Stomach (tissue), 9 donors: ENCODE data around the gene ACSL4. TPM values are rescaled to one million over a fixed set of nuclear protein-coding genes. Genes with fewer than 3 reads are reported as not detected.
A peak's percentile ranks its signal among the peaks of the same experiment; 100 is the strongest.

Experiments used
- DNase-seq, 2 donors: peaks; one replicate each; pipeline versions ENCODE4 v3.0.0 to v3.0.0-alpha.2; 2013 to 2019
- H3K27ac ChIP-seq, 5 donors: fragments of 200-600 bp in 4 of 5; sonication (generic) in 4 of 5; one replicate each; pipeline ENCODE4 v1.5.1; 2013 to 2019; ENCODE audit warnings: mild to moderate bottlenecking in 1 of 5, moderate library complexity in 1 of 5
- H3K27me3 ChIP-seq, 3 donors: fragments of 200-600 bp; sonication (generic); one replicate each; pipeline ENCODE4 v1.5.1; 2017 to 2019; ENCODE audit warnings: mixed run types in 1 of 3
- H3K36me3 ChIP-seq, 4 donors: fragments of 200-600 bp; sonication (generic); 1 replicate in 3 of 4; 2 replicates in 1 of 4; pipeline ENCODE4 v1.5.1; 2016 to 2019
- H3K4me1 ChIP-seq, 4 donors: fragments of 200-600 bp; sonication (generic); one replicate each; pipeline ENCODE4 v1.5.1; 2016 to 2019
- H3K4me3 ChIP-seq, 4 donors: fragments of 200-600 bp; sonication (generic) in 3 of 4; one replicate each; pipeline ENCODE4 v1.5.1; 2016 to 2019; ENCODE audit warnings: mild to moderate bottlenecking in 1 of 4
- H3K9me3 ChIP-seq, 4 donors: fragments of 200-600 bp; sonication (generic); one replicate each; pipeline ENCODE4 v1.5.1; 2016 to 2019
- CTCF ChIP-seq, 7 experiments: fragments of 450-650 bp in 4 of 7; fragments of 200-600 bp in 3 of 7; sonication (generic) in 3 of 7; IDR thresholded peaks; one replicate each; pipeline ENCODE4 v1.5.1; 2016 to 2019; ENCODE audit warnings: antibody characterized with exemption in 7 of 7, control low read depth in 2 of 7, mild to moderate bottlenecking in 1 of 7
- EP300 ChIP-seq: sonication (generic); formaldehyde crosslinking; IDR thresholded peaks from one replicate; pipeline ENCODE4 v1.6.1; 2017; ENCODE audit warnings: antibody characterized with exemption
- POLR2A ChIP-seq, 4 donors: fragments of 450-650 bp; IDR thresholded peaks; one replicate each; pipeline ENCODE4 v1.6.1; 2016; ENCODE audit warnings: antibody characterized with exemption in 4 of 4, control low read depth in 2 of 4, mild to moderate bottlenecking in 1 of 4, moderate library complexity in 1 of 4
- POLR2AphosphoS5 ChIP-seq, 3 donors: sonication (generic); formaldehyde crosslinking; IDR thresholded peaks; one replicate each; pipeline ENCODE4 v1.6.1; 2016; ENCODE audit warnings: antibody characterized with exemption in 3 of 3
- WGBS, 5 donors: extraction: QIAGEN DNeasy Blood & Tissue Kit in 3 of 5; methylation state at CpG; one replicate each; pipeline versions ENCODE4 v1.1.5 to v1.1.7; 2013 to 2018; 5-methylcytosine and 5-hydroxymethylcytosine counted together
- intact Hi-C: fragments of 100-400 bp; cut with DNase I; formaldehyde crosslinking; loops from one replicate; pipeline ENCODE4 v1.15.1; 2023; ENCODE audit warnings: low total_unique reads
- polyA plus RNA-seq, 3 donors: library from polyadenylated mRNA; stranded (reverse); fragments of 200-250 nt; gene quantifications; one replicate each; pipeline ENCODE4 v1.2.3, GENCODE V29; 2013
- small RNA-seq, 4 donors: library from RNA; depleted of rRNA; stranded (forward); fragments of <200 nt; gene quantifications; one replicate each; pipeline ENCODE3, GENCODE V24; 2016
- total RNA-seq, 5 donors: library from RNA; depleted of rRNA; stranded (reverse); fragments of >200 nt; gene quantifications; one replicate each; pipeline versions ENCODE4 v1.1.0 to v1.2.3, GENCODE V29; 2014 to 2016
- donor health status: healthy with polysubstance abuse.
- donor health status: Bipolar disorder and iron deficiency.
- donor health status: healthy.

The ACSL4 gene
- total and polyA plus RNA-seq, 8 donors: 4.1 to 53.4 (median 34.1) TPM

DNA sequence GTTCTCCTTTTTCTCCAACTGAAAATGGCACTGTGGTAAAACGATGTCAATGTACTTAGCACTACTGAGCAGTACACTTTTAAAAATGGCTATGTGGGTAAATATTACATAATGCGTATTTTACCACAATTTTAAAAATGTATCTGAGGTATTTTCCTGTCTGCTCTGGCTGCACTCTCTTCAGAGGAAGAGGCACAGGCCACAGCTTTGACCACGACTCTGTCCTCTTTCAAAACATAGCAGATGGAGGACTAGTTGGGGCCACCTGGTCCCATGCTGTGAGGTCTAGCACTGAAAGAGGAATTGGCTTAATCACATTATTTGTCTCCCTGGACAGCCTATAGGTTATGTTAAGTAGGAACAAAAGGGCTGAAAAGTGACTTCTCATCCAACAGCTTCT is 113.3 kb downstream of the ACSL4 start:
- no peak overlapping the region for H3K4me3 ChIP-seq
- H3K27ac ChIP-seq: no peak overlapping the region
- no peak for TF ChIP-seq EP300
- H3K4me1 ChIP-seq: peaks cover 0 to 3% (median 1%) of the 10 kb centered on the region in 4 donors
- intact Hi-C loops: loop anchor here (10.0 kb wide), 1 partner anchor 135 kb away; the partner anchor contains the start of gene GUCY2F
- no peaks in the 10 kb centered on the region for H3K9me3 ChIP-seq
- H3K27me3 ChIP-seq: peaks cover 0 to 17% (median 0%) of the 10 kb centered on the region in 3 donors
- DNase-seq: no peak
- 49 to 86% (median 65%) methylated on average over 3 of the region's 3 CpGs for WGBS, 5 donors
- H3K36me3 ChIP-seq: no peaks in the 10 kb centered on the region

DNA sequence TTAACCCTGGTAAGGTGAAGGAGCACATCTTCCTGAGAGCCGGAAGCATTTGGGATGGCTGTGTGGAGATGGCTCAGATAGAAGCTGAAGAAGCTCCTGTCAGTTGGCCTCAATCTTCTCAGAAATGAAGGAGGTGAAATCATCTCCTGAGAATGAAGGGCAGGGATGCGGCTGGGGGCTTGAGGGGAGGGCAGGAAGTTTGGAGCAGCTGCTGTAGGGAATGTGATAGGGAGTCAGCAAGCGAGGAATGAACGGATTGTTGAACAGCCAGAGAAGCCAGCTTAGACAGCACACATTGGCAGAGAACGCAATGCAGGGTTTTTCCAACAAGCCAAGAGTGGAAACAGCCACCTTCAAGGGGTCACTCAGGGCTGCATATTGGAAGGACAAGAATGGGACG is 118.1 kb downstream of the ACSL4 start:
- Histone ChIP-seq H3K9me3 (no peaks in the 10 kb centered on the region), H3K36me3 (no peaks in the 10 kb centered on the region), H3K27me3 (peaks cover 0 to 9% (median 0%) of the 10 kb centered on the region in 3 donors), H3K4me1 (no peaks in the 10 kb centered on the region), H3K27ac (no peak overlapping the region), H3K4me3 (no peak overlapping the region)
- no peak for DNase-seq
- intact Hi-C loops: no loop called here
- no peak for TF ChIP-seq EP300
- no peak for TF ChIP-seq POLR2AphosphoS5 (IDR thresholded peaks at IDR 0.05)
- 71 to 81% (median 77%) methylated on average over 6 of the region's 6 CpGs for WGBS, 5 donors

DNA sequence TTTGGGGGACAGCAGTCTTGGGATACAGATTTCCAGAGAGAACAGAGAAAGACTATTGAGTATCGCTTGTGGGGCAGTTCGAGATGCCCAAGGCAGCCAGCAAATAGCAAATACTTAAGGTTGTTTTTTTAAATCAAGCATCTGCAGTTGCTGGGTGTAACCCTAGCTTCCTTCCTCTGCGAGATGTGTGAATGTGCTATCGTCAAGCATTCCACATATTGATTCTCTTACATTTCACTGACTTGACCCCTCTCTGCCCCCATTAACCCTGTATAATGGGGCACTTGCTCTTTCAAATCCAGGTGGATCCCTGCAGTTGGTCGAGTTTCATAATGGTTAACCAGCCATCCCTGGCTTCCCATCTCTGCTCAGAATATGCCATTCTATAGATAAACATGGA is 131.6 kb downstream of the ACSL4 start:
- no peaks in the 10 kb centered on the region for H3K36me3 ChIP-seq
- peaks cover 0 to 9% (median 0%) of the 10 kb centered on the region in 4 donors for H3K9me3 ChIP-seq
- H3K4me3 ChIP-seq: no peak overlapping the region
- H3K4me1 ChIP-seq: no peaks in the 10 kb centered on the region
- intact Hi-C loops: no loop called here
- no peak overlapping the region for H3K27ac ChIP-seq
- peaks cover 0 to 14% (median 0%) of the 10 kb centered on the region in 3 donors for H3K27me3 ChIP-seq
- TF ChIP-seq CTCF (IDR thresholded peaks at IDR 0.05): no peak
- TF ChIP-seq POLR2A (IDR thresholded peaks at IDR 0.05): no peak
- TF ChIP-seq EP300: no peak
- no peak for TF ChIP-seq POLR2AphosphoS5 (IDR thresholded peaks at IDR 0.05)
- whole genome bisulfite sequencing, 5 donors: 49 to 73% (median 67%) methylated on average over 5 of the region's 5 CpGs
- no peak for DNase-seq

GRCh38 chrX:109600237-109600651 is 132.8 kb downstream of the ACSL4 start:
- H3K27ac ChIP-seq: no peak overlapping the region
- no peaks in the 10 kb centered on the region for H3K4me1 ChIP-seq
- peak in 1 of 2 donors; percentile 44 for DNase-seq
- no peak overlapping the region for H3K4me3 ChIP-seq
- WGBS, 5 donors: 26 to 49% (median 40%) methylated on average over 11 to 16 of the region's 16 CpGs
- TF ChIP-seq CTCF (IDR thresholded peaks at IDR 0.05) (no peak), POLR2A (IDR thresholded peaks at IDR 0.05) (no peak), POLR2AphosphoS5 (IDR thresholded peaks at IDR 0.05) (no peak), EP300 (no peak)
- intact Hi-C loops: no loop called here
- H3K27me3 ChIP-seq: peaks cover 0 to 14% (median 0%) of the 10 kb centered on the region in 3 donors
- H3K9me3 ChIP-seq: no peaks in the 10 kb centered on the region
- no peaks in the 10 kb centered on the region for H3K36me3 ChIP-seq

GRCh38 chrX:109596015-109596414 is 137.0 kb downstream of the ACSL4 start:
- no peak for DNase-seq
- H3K27ac ChIP-seq: no peak overlapping the region
- 70 to 90% (median 78%) methylated on average over 3 of the region's 3 CpGs for WGBS, 5 donors
- no peak for TF ChIP-seq CTCF (IDR thresholded peaks at IDR 0.05)
- TF ChIP-seq POLR2AphosphoS5 (IDR thresholded peaks at IDR 0.05): no peak
- TF ChIP-seq POLR2A (IDR thresholded peaks at IDR 0.05): no peak
- no peak for TF ChIP-seq EP300
- intact Hi-C loops: no loop called here
- H3K4me1 ChIP-seq: no peaks in the 10 kb centered on the region
- H3K36me3 ChIP-seq: no peaks in the 10 kb centered on the region
- no peak overlapping the region for H3K4me3 ChIP-seq
- H3K9me3 ChIP-seq: no peaks in the 10 kb centered on the region
- peaks cover 0 to 4% (median 0%) of the 10 kb centered on the region in 3 donors for H3K27me3 ChIP-seq

Small RNAs within 50 kb of the gene (small RNA-seq; reads per million reads assigned to genes)
- 0 reads per million in 4 donors for gene AL118496.2
- 0 reads per million in 4 donors for gene RF00019

Other genes starting within 250 kb of the ACSL4 start
- gene NXT2, start 196.4 kb downstream of the ACSL4 start, total RNA-seq: 10 to 100 TPM in 1 of 5 donors, 1 to 10 TPM in 3, not detected in 1; 1.8 to 11.4 (median 6.1) TPM
- gene NXT2, start 196.4 kb downstream of the ACSL4 start, polyA plus RNA-seq: 10 to 100 TPM in 2 of 3 donors, 1 to 10 TPM in 1; 4.8 to 15.1 (median 11.6) TPM
- under 1 TPM in 1 of 5 donors, not detected in 4; 0.37 TPM for gene KCNE5, start 108.1 kb downstream of the ACSL4 start, total RNA-seq
- gene KCNE5, start 108.1 kb downstream of the ACSL4 start, polyA plus RNA-seq: not detected